IMR-90 (cell line): ENCODE measurements around the gene DCLRE1C. TPM values are rescaled to one million over a fixed set of nuclear protein-coding genes. Genes with fewer than 3 reads are reported as not detected.

Source experiments
- ATAC-seq: fragments of 200-7000 bp; cut with Tn5 transposase; 2 replicates; pipeline ENCODE4 v1.9.1; 2020; ENCODE audit warnings: low read depth, mild to moderate bottlenecking, moderate library complexity
- BruUV-seq: library from RNA; stranded (reverse); fragments of 400-500 nt; replicated peaks from 2 replicates; lab custom pipeline; 2021; lab: Mats Ljungman, UMichigan
- CTCF ChIA-PET: fragments of 300-600 bp; formaldehyde crosslinking; extraction: SDS; loops from one replicate; lab custom pipeline; 2021; ENCODE audit warnings: antibody characterized with exemption; lab: Yijun Ruan, JAX
- POLR2A ChIA-PET: fragments of 300-600 bp; sonication (Branson Sonifier 250); formaldehyde crosslinking; loops from one replicate; lab custom pipeline; 2022; ENCODE audit warnings: antibody characterized with exemption; ENCODE audit not compliant: unreplicated experiment; lab: Charles Lee
- DNase-seq: peaks from one replicate; pipeline ENCODE4 v3.0.0; 2013
- H2AFZ ChIP-seq: replicated peaks from 2 replicates; pipeline ENCODE3; 2013; ENCODE audit warnings: low read length, mild to moderate bottlenecking; ENCODE audit not compliant: poor library complexity
- H2AK5ac ChIP-seq: 2 replicates; pipeline ENCODE4 v1.6.1; 2013; ENCODE audit warnings: low read depth, low read length, inconsistent platforms
- H2AK9ac ChIP-seq: replicated peaks from 2 replicates; pipeline ENCODE3; 2013; ENCODE audit warnings: mild to moderate bottlenecking, low read depth, low read length, moderate library complexity; ENCODE audit not compliant: poor library complexity
- H2BK120ac ChIP-seq: 2 replicates; pipeline ENCODE4 v1.6.1; 2013; ENCODE audit warnings: low read depth, low read length, inconsistent platforms
- H2BK15ac ChIP-seq: 3 replicates; pipeline ENCODE4 v1.6.1; 2013; ENCODE audit warnings: low read depth, low read length, inconsistent platforms
- H2BK20ac ChIP-seq: 2 replicates; pipeline ENCODE4 v1.6.1; 2013; ENCODE audit warnings: low read depth, mild to moderate bottlenecking, inconsistent platforms, low read length, moderate library complexity
- H2BK5ac ChIP-seq: 2 replicates; pipeline ENCODE4 v1.6.1; 2013; ENCODE audit warnings: mild to moderate bottlenecking, low read depth, low read length, inconsistent platforms; ENCODE audit not compliant: poor library complexity, severe bottlenecking
- H3K14ac ChIP-seq: replicated peaks from 2 replicates; pipeline ENCODE4 v1.6.1; 2013; ENCODE audit warnings: low read depth, low read length, inconsistent platforms
- H3K18ac ChIP-seq: 2 replicates; pipeline ENCODE4 v1.6.1; 2013; ENCODE audit warnings: low read depth, low read length, control low read depth
- H3K23ac ChIP-seq: 2 replicates; pipeline ENCODE4 v1.6.1; 2013; ENCODE audit warnings: low read depth, low read length, inconsistent platforms
- H3K27ac ChIP-seq: 2 replicates; pipeline ENCODE4 v1.5.1; 2013; ENCODE audit warnings: mild to moderate bottlenecking, control low read depth, low read length; ENCODE audit not compliant: insufficient read depth
- H3K27me3 ChIP-seq: 2 replicates; pipeline ENCODE4 v1.6.1; 2013; ENCODE audit warnings: low read length; ENCODE audit not compliant: control insufficient read depth, insufficient read depth
- H3K36me3 ChIP-seq: 2 replicates; pipeline ENCODE4 v1.6.1; 2013; ENCODE audit warnings: low read length, mixed read lengths; ENCODE audit not compliant: control insufficient read depth, insufficient read depth
- H3K4ac ChIP-seq: 2 replicates; pipeline ENCODE4 v1.6.1; 2013; ENCODE audit warnings: low read depth, low read length, inconsistent platforms
- H3K4me1 ChIP-seq: 2 replicates; pipeline ENCODE4 v1.6.1; 2013; ENCODE audit warnings: low read length, mixed read lengths; ENCODE audit not compliant: control insufficient read depth, insufficient read depth
- H3K4me2 ChIP-seq: 2 replicates; pipeline ENCODE4 v1.6.1; 2013; ENCODE audit warnings: low read depth, mild to moderate bottlenecking, control low read depth, low read length, moderate library complexity
- H3K4me3 ChIP-seq: 2 replicates; pipeline ENCODE4 v1.5.1; 2013; ENCODE audit warnings: low read depth, mild to moderate bottlenecking, control low read depth, low read length, moderate library complexity; ENCODE audit not compliant: insufficient read depth
- H3K56ac ChIP-seq: 2 replicates; pipeline ENCODE4 v1.6.1; 2013; ENCODE audit warnings: low read length, inconsistent platforms; ENCODE audit not compliant: insufficient read depth; ENCODE audit errors: extremely low read depth
- H3K79me1 ChIP-seq, 2 experiments: 2 replicates each; pipeline ENCODE4 v1.6.1; 2013; ENCODE audit warnings: low read length in 2 of 2, inconsistent platforms in 1 of 2, low read depth in 1 of 2
- H3K9ac ChIP-seq: 2 replicates; pipeline ENCODE4 v1.6.1; 2013; ENCODE audit warnings: low read depth, low read length, control low read depth
- H3K9me1 ChIP-seq: 2 replicates; pipeline ENCODE4 v1.6.1; 2013; ENCODE audit warnings: low read length, inconsistent platforms; ENCODE audit not compliant: insufficient read depth
- H3K9me3 ChIP-seq: 2 replicates; pipeline ENCODE4 v1.6.1; 2013; ENCODE audit warnings: low read length; ENCODE audit not compliant: control insufficient read depth, insufficient read depth
- H4K20me1 ChIP-seq: 2 replicates; pipeline ENCODE4 v1.6.1; 2013; ENCODE audit warnings: low read length, inconsistent platforms; ENCODE audit not compliant: insufficient read depth
- H4K5ac ChIP-seq: 2 replicates; pipeline ENCODE4 v1.6.1; 2013; ENCODE audit warnings: mild to moderate bottlenecking, low read depth, low read length, control low read depth
- H4K8ac ChIP-seq, 2 experiments: 2 replicates each; pipeline ENCODE4 v1.6.1; 2013; ENCODE audit warnings: low read depth in 2 of 2, low read length in 2 of 2, control low read depth in 1 of 2, inconsistent platforms in 1 of 2
- H4K91ac ChIP-seq: 2 replicates; pipeline ENCODE4 v1.6.1; 2013; ENCODE audit warnings: low read depth, low read length, inconsistent platforms; ENCODE audit not compliant: insufficient read depth
- CHD1 ChIP-seq: IDR thresholded peaks from 2 replicates; pipeline ENCODE4 v1.6.1; 2012; ENCODE audit warnings: low read depth, low read length, improper control_type of control experiment
- CTCF ChIP-seq: conservative IDR thresholded peaks from 2 replicates; pipeline ENCODE4 v1.5.1; 2012; ENCODE audit warnings: mild to moderate bottlenecking, low read depth, low read length, improper control_type of control experiment
- MAZ ChIP-seq: IDR thresholded peaks from 2 replicates; pipeline ENCODE4 v1.6.1; 2012; ENCODE audit warnings: low read depth, mild to moderate bottlenecking, low read length, improper control_type of control experiment, moderate library complexity, borderline replicate concordance
- MXI1 ChIP-seq: IDR thresholded peaks from 2 replicates; pipeline ENCODE4 v1.6.1; 2012; ENCODE audit warnings: low read depth, mild to moderate bottlenecking, low read length, moderate library complexity, borderline replicate concordance
- POLR2A ChIP-seq: IDR thresholded peaks from 2 replicates; pipeline ENCODE4 v1.6.1; 2012; ENCODE audit warnings: mild to moderate bottlenecking, low read depth, low read length
- RCOR1 ChIP-seq: IDR thresholded peaks from 2 replicates; pipeline ENCODE4 v1.6.1; 2012; ENCODE audit warnings: mild to moderate bottlenecking, low read length, improper control_type of control experiment; ENCODE audit not compliant: insufficient replicate concordance
- RFX5 ChIP-seq: IDR thresholded peaks from 2 replicates; pipeline ENCODE4 v1.8.0; 2012; ENCODE audit warnings: low read depth, mild to moderate bottlenecking, low read length, moderate library complexity
- SMC3 ChIP-seq: fragments of 150-350 bp; IDR thresholded peaks from 2 replicates; pipeline ENCODE4 v1.6.1; 2016; ENCODE audit warnings: low read depth, mild to moderate bottlenecking, antibody characterized with exemption, low read length, moderate library complexity
- WGBS, 2 experiments: methylation state at CpG; one replicate each; pipeline versions ENCODE4 v1.1.5 to v1.1.7; 2013; ENCODE audit warnings: missing lambda C conversion rate in 2 of 2; ENCODE audit not compliant: insufficient read length in 1 of 2; ENCODE audit errors: extremely low coverage in 2 of 2; 5-methylcytosine and 5-hydroxymethylcytosine counted together
- dilution Hi-C: fragments of 300-500 bp; cut with HindIII; formaldehyde crosslinking; loops from one replicate; pipeline ENCODE4 v1.14.3; 2018; ENCODE audit warnings: low sequenced_read_pairs; ENCODE audit not compliant: unreplicated experiment
- in situ Hi-C: fragments of 300-500 bp; cut with MboI; formaldehyde crosslinking; loops from 3 replicates; pipeline ENCODE4 v1.14.3; 2019; ENCODE audit warnings: low sequenced_read_pairs, inconsistent platforms, mixed read lengths
- intact Hi-C: fragments of 100-400 bp; cut with micrococcal nuclease; formaldehyde crosslinking; loops from 2 replicates; pipeline ENCODE4 v1.10.0; 2022
- polyA plus RNA-seq, 3 experiments: library from polyadenylated mRNA; depleted of rRNA; stranded (reverse); fragments of >200 nt; gene quantifications; 2 replicates each; pipeline ENCODE4 v1.2.3, GENCODE V29; 2012; ENCODE audit warnings: low replicate concordance in 1 of 3
- total RNA-seq: library from RNA; depleted of rRNA; stranded (reverse); fragments of >200 nt; gene quantifications from 2 replicates; pipeline ENCODE4 v1.2.3, GENCODE V29; 2012

Gene DCLRE1C
- total and polyA plus RNA-seq, 2 of the 4 experiments (the other 2 are of a cell fraction): 2.9 to 8.1 TPM

- no TSS peak for BruUV-seq
- no peak overlapping the region for H3K14ac ChIP-seq
- no peaks in the 10 kb centered on the region for H4K20me1 ChIP-seq
- ChIA-PET POLR2A (no interaction called here), CTCF (no interaction called here)
- no peak overlapping the region for H3K4me2 ChIP-seq
- H4K5ac ChIP-seq: no peak overlapping the region
- no peak overlapping the region for H3K56ac ChIP-seq
- H2BK20ac ChIP-seq: no peak overlapping the region
- no peak overlapping the region for H3K4ac ChIP-seq
- H2AFZ ChIP-seq: no peak overlapping the region
- H2BK15ac ChIP-seq: no peak overlapping the region
- dilution Hi-C loops: no loop called here
- peaks cover 45% of the 10 kb centered on the region for H3K36me3 ChIP-seq
- H3K79me1 ChIP-seq: peaks cover 4 to 7% of the 10 kb centered on the region in 2 experiments; a peak in 1 of 4 replicates
- DNase-seq (no peak), ATAC-seq (no peak)
- no CpG with 5 or more reads among the region's 7 CpGs for WGBS, 2 experiments
- H4K8ac ChIP-seq: no peak overlapping the region
- H2AK5ac ChIP-seq: no peak overlapping the region
- no peaks in the 10 kb centered on the region for H3K9me3 ChIP-seq
- no peak overlapping the region for H4K91ac ChIP-seq
- TF ChIP-seq MAZ (no peak), CTCF (no peak), RCOR1 (no peak), RFX5 (no peak), CHD1 (no peak), SMC3 (no peak), POLR2A (no peak), MXI1 (no peak)
- in situ Hi-C loops: no loop called here
- H3K23ac ChIP-seq: no peak overlapping the region
- no peaks in the 10 kb centered on the region for H3K27me3 ChIP-seq
- peaks cover 8% of the 10 kb centered on the region for H3K9me1 ChIP-seq
- H3K4me1 ChIP-seq: no peaks in the 10 kb centered on the region
- H3K9ac ChIP-seq: no peak overlapping the region
- no peak overlapping the region for H3K4me3 ChIP-seq
- H3K27ac ChIP-seq: no peak overlapping the region
- H3K18ac ChIP-seq: no peak overlapping the region
- no peak overlapping the region for H2BK5ac ChIP-seq
- H2BK120ac ChIP-seq: no peak overlapping the region
- intact Hi-C loops: no loop called here
- no peak overlapping the region for H2AK9ac ChIP-seq
Observed at GRCh38 chr10:14924013-14924412, 29.9 kb downstream of the DCLRE1C start.
